ENCODE results near the gene DLEU7.

Gene DLEU7

DNA sequence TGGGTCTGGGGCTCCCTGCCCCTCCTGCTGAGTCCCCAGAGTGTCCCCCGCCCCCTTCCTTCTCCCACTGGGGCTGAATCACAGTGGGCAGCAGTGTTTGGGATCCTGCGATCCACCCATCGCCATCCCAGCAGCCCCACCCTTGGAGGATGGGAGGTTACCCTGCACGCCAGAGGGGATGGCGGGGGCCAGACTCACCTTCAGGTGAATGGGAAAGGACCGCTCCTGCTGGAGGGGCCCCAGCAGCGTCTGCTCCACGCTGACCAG is 569 bp downstream of the DLEU7 start:
- DNase-seq (ENCODE audit: low read depth in 2 of 2) = no peak

DNA sequence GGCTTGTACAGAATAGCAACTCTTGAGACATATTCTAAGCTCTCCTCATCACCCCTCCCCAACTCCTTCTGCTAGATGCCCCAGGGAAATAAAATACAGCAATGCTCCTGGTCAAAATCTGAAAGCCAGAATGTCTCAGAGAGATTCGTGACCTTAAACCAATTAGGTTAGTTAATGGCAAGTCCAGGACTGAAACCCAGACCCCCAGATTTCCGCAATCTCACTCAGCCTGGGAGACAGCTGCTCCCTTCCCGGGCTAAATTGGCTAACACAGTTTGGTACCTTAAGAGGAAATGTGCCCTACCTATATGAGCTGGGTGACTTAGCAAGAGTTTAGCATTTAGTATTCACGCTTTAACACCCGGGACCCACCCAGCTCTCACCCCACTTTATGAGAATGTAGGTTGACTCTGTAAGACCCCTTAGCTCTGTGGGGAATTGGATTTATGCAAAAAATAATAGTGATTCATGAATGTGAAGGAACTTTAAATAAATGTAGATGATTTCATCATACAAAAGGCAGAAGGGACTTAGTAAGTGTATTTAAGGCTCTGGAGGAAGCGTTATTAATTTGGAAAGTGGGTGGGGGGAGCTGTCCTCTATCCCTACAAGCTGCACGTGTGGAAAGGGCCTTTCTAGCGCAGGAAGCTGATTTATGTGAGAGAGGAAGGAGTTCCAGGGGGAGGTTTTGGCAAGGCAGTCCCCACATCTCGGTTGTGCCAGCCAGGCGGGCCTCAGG is 1.1 kb downstream of the DLEU7 start:
- no peak for DNase-seq (ENCODE audit: low read depth in 2 of 2)

DNA sequence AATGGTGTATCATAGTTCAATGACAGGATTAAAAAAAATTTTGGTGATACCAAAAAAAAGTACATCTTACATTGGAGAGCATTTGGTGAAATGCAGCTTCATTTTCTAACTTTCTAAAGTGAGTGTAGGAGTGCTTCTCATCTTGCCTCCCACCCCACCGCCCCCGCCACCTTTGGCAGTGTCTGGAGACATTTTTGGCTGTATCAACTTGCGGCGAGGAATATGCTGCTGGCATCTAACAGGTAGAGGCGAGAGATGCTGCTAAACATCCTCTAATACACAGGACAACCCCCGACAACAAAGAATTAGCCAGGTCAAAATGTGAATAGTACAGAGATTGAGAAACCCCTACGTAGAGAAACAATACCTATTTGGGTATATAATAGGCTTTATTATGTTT is 1.7 kb downstream of the DLEU7 start:
- no peak for DNase-seq (ENCODE audit: low read depth in 2 of 2)

DNA sequence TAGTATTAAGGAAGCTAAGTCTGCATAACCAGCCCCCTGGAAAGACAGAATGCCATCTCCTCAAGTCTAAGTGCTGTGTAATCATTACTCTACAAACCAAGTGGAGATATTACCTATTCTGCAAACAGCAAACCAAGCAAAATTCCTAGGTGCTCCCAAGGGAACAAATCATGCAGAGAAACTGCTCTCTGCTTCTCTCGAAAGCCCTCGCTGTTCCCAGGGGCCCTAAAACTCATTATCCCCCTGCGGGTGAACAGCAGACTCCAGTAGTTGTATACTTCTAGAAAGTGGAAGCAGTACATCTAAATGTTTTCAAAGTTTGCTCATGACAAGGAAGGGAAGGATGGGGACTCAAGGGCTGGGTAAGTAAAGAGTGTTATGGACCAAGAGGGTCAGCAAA is 3.2 kb downstream of the DLEU7 start:
- DNase-seq (ENCODE audit: low read depth in 2 of 2) = no peak

DNA sequence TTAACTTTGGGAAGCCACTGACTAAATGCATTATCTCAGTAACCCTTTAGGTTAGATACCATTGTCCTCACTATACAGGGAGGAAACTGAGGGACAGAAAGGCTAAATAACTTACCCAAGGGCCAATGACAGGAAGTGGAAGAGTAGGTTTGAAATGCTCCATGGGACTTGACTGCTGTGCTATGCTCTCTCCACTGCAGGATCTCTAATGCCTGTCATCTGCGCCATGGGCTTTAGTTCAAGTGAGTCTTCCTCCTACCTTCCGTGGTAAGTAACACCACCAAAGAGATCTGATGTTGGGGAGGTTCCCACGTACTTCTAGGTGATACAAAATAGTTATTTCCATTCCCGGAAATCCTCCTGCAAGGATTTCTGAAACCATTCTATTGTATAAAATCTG is 3.7 kb downstream of the DLEU7 start:
- DNase-seq (ENCODE audit: low read depth in 2 of 2) = no peak

DNA sequence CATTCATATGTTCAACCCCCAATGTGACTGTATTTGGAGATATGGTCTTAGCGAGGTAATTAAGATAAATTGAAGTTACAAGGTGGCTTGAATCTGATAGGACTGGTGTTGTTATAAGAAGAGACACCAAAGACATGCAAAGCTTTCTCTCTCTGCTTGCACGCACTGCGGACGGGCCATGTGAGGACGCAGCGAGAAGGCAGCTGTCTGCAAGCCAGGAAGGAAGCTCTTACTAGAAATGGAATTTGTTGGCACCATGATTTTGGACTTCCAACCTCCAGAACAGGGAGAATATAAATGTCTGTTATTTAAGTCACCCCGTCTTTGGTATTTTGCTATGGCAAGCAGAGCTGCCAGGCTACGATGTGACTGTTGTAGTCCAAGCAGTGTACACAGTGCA is 4.8 kb downstream of the DLEU7 start:
- no peak for DNase-seq (ENCODE audit: low read depth in 2 of 2)

DNA sequence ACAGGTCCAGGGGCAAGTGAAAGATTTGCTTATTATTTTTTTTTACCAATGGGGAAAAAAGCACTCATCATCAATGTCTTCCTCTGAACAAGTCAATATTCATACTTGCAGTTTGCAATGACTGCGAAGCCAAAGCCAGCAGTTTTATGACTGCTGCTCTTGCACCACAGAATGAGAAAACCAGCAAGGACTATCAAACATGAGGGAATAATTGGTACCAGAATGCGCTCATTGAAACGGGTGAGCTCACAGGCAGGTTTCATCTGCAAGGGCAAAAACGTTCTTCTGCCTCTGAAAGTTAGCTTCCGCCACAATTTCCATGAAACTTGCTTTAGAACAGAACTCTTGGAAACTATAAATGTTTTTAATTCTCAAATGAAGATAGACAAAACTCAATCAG is 5.5 kb downstream of the DLEU7 start:
- DNase-seq (ENCODE audit: low read depth in 2 of 2) = no peak

DNA sequence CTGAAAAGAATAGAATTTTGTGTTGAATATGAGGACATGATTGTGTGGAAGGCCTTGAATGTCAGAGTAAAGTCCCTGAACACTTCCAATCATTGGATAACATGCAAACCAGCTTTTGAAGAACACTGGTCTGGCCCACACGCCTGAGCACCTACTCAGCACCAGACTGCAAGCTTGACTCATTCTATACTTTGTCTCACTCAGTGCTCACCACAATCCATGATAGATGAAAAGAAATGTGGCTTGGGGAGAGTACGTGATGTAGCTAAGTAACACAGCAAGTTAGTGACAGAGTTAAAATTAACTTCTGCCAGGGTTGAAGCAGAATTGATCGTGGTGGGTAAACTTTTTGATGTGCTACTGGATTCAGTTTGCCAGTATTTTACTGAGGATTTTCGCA is 12.0 kb downstream of the DLEU7 start:
- no peak for DNase-seq (ENCODE audit: low read depth in 2 of 2)

DNA sequence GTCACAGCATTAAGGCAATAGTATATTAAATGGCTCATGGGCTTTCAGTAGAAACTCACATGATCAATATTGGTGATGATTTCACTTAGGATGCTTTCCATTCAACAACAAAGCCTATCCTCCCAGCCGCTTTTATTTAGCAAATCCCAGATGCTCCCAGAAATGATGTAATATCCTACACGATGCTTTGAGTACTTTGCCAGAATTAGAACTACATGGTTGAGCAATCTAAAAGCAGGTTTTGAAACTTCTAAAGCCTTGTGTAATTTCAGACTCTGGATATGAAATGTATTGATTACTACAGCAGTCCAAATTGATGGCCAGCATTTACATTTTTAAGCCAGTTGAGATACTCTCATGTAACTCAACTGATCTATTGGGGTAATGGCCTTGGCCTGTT is 13.6 kb downstream of the DLEU7 start:
- DNase-seq (ENCODE audit: low read depth in 2 of 2) = no peak

DNA sequence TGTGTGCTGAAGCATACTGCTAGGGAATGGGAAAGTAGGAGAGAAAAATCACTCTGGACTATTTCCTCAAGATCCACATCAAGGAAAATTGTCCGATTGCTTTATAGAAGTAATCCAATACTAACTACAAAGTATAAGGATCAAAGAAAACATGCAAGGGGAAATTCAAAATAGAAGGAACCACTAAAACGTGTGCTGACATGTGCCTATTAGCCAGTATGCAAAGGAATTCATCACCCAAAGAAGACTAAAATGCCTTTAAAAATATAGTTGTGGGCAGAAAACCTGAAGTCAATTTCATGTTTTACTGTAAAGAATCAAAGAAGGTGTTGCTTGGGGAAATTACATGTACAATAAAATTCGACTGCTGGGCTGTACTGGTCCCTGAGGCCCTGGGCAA is 14.3 kb downstream of the DLEU7 start:
- DNase-seq (ENCODE audit: low read depth in 2 of 2) = no peak

DNA sequence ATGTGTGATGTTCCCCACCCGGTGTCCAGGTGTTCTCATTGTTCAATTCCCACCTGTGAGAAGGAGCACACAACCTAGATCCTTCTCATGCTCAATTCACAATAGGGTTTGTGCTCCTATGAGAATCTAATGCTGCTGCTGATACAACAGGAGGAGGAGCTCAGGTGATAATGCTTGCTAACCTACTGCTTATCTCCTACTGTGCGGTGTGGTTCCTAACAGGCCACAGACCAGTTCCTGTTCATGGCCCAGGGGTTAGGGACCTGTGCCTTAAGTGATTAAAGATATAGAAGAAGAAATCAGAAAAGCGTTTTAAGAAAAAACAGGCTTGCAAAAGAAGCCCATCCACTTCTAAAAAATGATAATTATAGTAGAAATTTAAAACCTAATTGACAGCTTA is 17.5 kb downstream of the DLEU7 start:
- DNase-seq (ENCODE audit: low read depth in 2 of 2) = no peak

DNA sequence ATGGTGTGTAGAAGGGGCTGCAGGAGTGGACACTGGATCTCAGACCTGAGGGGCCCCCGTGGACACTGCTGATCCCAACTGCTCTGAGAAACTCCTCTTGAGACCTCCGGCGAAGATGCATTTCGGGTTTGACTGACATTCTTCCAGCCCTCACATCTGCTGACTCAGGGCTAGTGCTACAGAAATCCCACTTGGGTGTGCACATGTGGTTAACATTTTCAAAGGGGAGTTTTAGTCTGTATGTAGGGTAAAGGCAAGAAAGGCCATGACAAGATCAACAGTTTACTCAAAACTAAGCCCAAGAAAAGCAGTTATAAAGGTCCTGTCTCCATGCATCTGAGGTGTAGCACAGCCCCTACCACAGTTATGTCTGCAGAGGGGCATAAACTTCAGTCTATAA is 31.2 kb downstream of the DLEU7 start:
- DNase-seq (ENCODE audit: low read depth in 2 of 2) = no peak

DNA sequence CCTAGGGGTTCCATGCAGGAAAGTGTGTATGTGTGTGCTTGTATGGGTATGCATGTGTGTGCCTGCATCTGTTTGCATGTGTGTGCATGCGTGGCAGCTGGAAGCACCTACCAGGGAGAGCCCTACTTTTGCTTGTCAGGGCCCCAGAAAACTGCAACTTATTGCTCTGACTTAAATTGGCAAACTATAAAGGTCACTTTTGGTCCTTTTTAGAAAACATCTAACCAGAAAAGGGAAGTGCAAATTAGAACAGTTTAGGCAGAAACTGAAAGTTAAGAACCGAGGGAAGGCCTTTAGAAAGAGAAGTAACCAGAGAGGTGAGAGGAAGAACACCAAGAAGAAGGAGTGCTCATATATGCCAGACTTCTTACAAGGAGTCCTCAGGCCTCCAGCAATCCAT is 32.5 kb downstream of the DLEU7 start:
- no peak for DNase-seq (ENCODE audit: low read depth in 2 of 2)

DNA sequence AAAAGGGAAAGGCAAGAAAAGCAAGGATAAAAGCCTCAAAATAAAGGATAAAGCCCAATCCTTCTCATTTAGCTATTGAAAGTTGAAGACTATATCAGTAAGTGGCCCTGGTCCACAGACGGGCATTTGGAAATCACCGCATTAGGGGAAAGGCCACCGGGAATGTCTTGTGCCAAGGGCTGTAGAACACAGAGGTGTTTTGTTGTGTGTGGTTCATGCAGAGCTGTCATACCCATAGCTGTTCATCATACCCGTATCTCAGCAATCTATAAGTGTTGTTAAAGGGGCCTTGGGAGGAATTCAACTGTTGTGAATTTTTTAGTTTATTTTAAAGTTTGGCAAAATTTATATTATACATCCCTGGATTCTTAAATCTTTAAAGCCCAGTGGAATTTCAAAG is 33.0 kb downstream of the DLEU7 start:
- DNase-seq (ENCODE audit: low read depth in 2 of 2) = no peak

DNA sequence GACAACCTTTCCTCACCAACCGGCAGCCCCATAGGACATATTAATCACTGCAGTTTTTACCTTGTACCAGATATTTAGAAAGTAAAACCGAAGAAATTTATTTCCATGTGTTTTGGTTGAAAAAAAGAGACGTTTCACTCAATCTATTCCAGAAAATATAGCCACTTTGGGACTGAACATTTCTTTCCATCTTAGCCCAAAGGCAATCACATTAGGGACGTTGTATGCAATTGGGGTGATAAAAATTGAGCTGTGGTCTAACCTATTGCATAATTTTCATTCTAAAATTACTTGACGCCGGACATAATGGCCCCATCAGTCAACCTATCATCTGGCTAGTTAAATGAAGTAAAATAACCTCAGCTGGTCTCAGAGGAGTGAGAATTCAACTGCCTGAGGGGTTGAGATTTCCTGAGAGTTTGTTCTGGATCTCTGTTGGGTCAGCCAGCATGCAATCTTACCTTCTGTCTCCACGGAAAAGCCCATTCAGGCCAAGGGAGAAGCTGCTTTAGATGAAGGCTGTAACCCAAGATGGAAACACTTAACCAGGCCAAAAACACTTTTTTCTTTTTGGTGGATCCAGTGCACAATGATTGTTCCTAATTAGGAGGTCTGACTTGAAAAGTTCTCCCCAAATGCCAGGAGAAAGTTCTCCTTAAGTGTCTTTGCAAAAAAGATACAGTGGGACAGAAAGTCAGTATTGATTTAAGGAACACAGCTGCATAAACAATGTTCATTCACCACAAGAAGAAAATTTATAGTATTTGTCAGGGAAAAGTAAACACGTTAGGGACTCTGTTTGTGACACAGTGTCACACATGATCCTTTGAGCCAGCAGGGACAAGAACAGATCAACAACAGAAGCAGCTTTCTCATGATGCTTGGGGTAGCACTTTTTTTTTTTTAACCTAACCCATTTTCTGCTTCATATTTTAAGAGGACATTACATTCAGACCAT is 34.1 kb downstream of the DLEU7 start:
- no peak for DNase-seq (ENCODE audit: low read depth in 2 of 2)

DNA sequence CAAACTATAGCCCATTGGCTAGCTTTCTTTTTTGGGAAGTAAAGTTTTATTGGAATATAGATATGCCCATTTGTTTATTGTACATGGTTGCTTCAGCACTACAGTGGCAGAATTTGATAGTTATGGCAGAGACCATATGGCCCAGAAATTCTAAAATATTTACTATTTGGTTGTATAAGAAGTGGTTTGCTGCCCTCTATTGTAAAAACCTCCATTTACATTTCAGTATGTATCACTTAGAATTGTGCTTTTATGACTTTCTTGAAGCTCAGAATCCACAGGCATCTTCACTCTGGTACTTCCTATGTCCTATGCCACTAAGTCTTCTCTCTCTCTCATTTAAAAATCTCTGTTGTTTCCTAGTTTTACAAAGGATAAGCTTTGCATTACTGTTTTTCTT is 37.7 kb downstream of the DLEU7 start:
- DNase-seq (ENCODE audit: low read depth in 2 of 2) = no peak

DNA sequence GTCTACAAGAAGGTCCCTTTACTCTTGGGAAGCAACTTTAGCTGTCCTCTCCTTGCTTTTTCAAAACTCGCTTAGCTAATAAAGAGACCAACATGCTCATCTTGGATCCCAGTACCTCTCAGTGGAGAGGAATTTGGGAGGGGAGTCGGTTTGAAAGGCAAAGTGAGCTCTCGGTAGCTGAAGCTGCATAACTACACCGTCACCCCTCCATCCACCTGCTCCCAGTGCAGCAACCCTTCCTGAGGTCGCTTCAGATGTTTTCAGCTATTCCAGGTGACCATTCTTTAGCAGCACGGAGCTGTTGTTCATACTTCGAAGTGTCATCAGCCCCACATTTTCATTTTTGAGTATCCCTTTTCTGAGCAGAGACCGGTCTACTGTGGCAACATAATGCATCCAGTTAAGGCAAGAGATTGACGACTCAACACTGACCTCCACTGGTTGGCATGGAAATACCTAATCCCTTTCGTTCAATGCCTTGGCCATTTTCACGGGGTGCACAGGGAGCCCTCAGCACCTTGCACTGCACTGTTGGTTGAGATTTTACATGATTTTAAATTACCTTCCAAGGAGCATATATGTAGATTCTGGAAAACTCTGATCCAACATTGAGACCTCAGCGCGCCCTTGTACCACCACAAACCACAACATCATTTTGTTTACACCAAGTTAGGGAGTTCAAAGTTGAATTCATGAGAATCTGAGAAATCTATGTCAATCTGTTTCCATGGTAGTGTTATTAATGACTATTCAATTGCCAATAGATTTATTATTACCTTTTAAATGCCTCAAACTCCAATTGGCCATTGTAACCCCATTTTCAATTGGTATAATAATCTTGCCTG is 42.2 kb downstream of the DLEU7 start:
- DNase-seq (ENCODE audit: low read depth in 2 of 2) = peak; percentile 22 to 58

DNA sequence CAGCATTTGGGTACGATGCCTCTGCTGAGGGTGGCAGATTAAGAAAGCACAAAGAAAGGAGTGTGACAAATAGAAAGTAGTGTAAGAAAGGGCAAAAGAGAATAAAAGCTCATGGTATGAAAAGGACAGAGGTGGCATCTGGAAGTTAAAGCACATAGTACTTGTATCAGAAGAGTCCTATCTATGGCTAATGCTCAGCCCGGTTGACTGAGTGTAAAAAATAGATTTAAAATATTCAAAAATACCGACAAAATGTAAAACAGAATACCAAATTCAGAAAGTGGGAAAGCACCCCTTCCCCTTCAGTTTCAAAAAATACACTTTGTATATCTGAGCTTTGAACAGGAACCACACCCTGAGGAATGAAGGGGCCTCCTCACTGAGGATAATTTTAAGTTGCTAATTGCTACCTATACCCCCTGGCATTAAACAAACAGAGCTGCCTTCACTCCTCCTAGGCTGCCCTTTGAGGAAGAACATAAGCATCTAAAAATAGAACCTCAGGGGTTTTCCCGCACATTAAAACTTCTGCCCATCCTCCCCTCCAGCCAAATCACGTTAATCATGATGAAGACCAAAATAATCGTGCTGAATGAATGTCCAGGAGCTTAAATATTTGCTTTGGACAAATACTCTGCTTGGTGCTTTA is 43.3 kb downstream of the DLEU7 start:
- no peak for DNase-seq (ENCODE audit: low read depth in 2 of 2)

DNA sequence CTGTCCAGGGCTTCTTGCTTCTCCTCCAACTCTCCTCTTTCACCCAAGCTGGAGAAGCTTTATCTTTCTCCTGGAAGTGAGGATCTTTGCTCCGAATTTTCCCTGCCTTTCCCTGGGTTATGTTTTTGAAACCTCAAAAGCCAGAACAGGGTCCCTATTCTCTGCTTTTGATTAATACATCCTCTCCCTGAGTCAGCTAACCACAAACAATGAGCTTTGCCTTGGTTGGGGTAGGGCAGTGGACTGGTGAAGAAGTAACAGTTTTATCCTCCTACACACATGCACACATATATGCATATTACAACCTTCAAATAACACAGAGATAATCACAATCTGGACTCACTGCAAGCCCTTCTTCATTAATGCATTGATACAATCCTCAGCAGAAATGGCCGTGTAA is 44.6 kb downstream of the DLEU7 start:
- DNase-seq (ENCODE audit: low read depth in 2 of 2) = no peak

DNA sequence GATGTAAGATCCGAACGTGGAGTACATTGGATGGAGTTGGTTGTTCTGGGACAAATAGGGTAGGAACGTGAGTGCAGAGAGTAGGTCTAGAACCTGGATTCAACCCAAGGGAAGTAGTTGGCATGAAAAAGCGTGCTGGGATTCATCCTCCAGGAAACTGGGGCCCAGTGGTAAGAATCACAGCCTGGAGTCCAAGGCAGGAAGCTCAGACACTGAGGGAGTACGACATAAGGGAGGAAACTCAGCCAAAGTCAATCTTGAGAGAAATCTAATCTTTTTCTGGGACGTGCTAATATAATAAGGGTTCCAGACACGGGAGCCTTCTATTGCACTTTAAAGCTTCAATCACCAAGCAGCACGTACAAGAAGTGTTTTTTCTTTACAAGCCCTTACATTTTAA is 46.4 kb downstream of the DLEU7 start:
- DNase-seq (ENCODE audit: low read depth in 2 of 2) = no peak

DNA sequence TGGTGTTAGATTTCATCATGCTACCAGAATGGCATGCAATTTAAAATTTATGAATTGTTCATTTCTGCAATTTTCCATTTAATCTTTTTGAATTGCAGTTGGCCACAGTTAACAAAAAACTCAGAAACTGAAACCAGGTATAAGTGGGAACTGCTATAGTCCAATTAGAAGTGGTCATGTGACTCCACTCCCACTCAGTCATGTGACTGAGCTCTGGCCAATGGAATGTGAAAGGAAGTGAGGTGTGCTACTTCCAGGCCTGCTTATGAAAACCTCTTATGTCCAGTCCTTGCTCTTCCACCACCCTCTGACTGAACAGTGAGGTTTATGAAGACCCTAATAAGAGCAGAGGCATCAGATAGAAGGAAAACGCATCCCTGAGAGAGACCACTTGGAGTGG is 47.0 kb downstream of the DLEU7 start:
- no peak for DNase-seq (ENCODE audit: low read depth in 2 of 2)

DNA sequence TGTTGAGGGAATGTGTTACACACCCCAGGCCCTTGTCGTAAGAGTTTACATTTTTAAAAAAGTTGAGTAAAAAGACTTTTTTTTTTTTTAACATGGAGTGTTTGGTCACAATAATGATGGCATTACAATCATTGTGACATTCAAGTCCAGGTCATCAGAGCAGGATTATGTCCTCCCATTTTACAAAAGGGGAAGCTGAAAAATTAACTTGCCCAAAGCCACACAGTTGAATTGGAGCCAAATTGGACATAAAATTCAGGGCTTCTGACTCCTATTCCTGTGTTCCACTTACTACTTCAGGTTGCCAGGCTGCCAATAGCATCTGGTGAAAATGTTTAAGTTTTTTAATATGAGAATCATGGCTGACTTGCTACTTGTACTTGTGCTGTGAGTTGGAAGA is 49.3 kb downstream of the DLEU7 start:
- DNase-seq (ENCODE audit: low read depth in 2 of 2) = no peak
